A549 (cell line): ENCODE results near the gene TMEM250.

Experiments used
- MAFK ChIP-seq: fragments of 450-650 bp; IDR thresholded peaks from 2 replicates; pipeline ENCODE4 v1.6.1; 2014; ENCODE audit not compliant: partially characterized antibody
- RNF2 ChIP-seq: fragments of 200-600 bp; sonication (generic); IDR thresholded peaks from 2 replicates; pipeline ENCODE4 v1.6.1; 2016; ENCODE audit warnings: low read depth, mild to moderate bottlenecking, antibody characterized with exemption, moderate library complexity, borderline replicate concordance
- SMC3 ChIP-seq: fragments of >200 bp; sonication (Bioruptor Twin); formaldehyde crosslinking; IDR thresholded peaks from 3 replicates; pipeline ENCODE4 v1.6.1; 2018; ENCODE audit warnings: inconsistent platforms
- TF ChIP-seq, protein P1 (sequence below): fragments of 200-600 bp; sonication (generic); IDR thresholded peaks from 2 replicates; pipeline ENCODE4 v1.6.1; 2016; ENCODE audit warnings: antibody characterized with exemption, mild to moderate bottlenecking, moderate library complexity

DNA sequence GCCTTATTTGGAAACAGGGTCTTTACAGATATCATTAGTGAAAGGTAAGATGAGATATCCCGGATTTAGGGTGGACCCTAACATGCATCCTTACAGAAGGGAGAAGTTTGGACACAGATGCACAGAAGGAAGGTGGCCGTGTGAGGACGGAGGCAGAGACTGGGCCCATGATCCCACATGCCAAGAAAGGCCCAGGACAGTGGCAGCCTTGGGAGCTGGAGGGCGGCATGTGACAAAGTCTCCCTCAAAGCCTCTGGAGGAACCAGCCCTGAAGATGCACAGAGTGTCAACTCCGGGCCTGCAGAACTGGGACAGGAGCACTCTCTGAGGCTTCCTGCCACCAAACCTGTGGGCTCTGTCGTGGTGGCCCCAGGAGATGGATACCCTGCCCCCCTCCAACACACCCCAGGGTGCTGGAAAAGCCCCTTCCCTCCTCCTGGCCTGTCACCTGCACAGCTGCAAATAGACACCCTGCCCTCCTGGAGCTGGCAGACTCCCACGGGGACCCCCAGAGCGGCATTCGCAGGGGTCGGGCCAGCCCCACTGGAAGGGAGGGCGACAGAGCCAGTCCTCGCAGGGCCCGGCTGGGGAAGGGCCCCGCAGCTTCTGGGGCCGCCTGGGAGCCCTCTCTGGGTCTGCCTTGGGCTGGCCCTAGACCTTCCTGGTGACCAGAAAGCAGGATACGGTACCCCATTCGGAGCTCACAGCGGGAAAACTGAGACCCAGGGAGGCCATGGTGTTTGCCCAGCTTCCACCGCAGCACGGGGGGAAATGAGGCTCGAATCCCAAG is 31.5 kb downstream of the TMEM250 start:
- no peak for TF ChIP-seq SMC3
- TF ChIP-seq, protein P1, sequence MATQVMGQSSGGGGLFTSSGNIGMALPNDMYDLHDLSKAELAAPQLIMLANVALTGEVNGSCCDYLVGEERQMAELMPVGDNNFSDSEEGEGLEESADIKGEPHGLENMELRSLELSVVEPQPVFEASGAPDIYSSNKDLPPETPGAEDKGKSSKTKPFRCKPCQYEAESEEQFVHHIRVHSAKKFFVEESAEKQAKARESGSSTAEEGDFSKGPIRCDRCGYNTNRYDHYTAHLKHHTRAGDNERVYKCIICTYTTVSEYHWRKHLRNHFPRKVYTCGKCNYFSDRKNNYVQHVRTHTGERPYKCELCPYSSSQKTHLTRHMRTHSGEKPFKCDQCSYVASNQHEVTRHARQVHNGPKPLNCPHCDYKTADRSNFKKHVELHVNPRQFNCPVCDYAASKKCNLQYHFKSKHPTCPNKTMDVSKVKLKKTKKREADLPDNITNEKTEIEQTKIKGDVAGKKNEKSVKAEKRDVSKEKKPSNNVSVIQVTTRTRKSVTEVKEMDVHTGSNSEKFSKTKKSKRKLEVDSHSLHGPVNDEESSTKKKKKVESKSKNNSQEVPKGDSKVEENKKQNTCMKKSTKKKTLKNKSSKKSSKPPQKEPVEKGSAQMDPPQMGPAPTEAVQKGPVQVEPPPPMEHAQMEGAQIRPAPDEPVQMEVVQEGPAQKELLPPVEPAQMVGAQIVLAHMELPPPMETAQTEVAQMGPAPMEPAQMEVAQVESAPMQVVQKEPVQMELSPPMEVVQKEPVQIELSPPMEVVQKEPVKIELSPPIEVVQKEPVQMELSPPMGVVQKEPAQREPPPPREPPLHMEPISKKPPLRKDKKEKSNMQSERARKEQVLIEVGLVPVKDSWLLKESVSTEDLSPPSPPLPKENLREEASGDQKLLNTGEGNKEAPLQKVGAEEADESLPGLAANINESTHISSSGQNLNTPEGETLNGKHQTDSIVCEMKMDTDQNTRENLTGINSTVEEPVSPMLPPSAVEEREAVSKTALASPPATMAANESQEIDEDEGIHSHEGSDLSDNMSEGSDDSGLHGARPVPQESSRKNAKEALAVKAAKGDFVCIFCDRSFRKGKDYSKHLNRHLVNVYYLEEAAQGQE = no peak
- no peak for TF ChIP-seq MAFK
- TF ChIP-seq RNF2 = no peak
